Subcutaneous abdominal adipose tissue (tissue), 5 donors: Measurements from ENCODE around the gene MAGI1.

ENCODE experiments used
- H3K27ac ChIP-seq: one replicate; pipeline ENCODE4 v1.7.0; 2013; ENCODE audit warnings: low read depth, mild to moderate bottlenecking, inconsistent platforms, low read length, moderate library complexity
- H3K27me3 ChIP-seq, 5 donors: one replicate each; pipeline ENCODE4 v1.7.0; 2013; ENCODE audit warnings: low read length in 5 of 5, inconsistent platforms in 1 of 5; ENCODE audit not compliant: control insufficient read depth in 5 of 5, insufficient read depth in 4 of 5
- H3K36me3 ChIP-seq, 5 donors: one replicate each; pipeline ENCODE4 v1.7.0; 2013; ENCODE audit warnings: low read length in 5 of 5; ENCODE audit not compliant: control insufficient read depth in 5 of 5, insufficient read depth in 5 of 5
- H3K4me1 ChIP-seq, 5 donors: one replicate each; pipeline ENCODE4 v1.7.0; 2013; ENCODE audit warnings: low read length in 5 of 5, mild to moderate bottlenecking in 3 of 5, moderate library complexity in 1 of 5; ENCODE audit not compliant: control insufficient read depth in 5 of 5, insufficient read depth in 5 of 5
- H3K4me3 ChIP-seq, 5 donors: one replicate each; pipeline ENCODE4 v1.7.0; 2013; ENCODE audit warnings: low read length in 5 of 5, low read depth in 1 of 5
- H3K9ac ChIP-seq, 5 donors: one replicate each; pipeline ENCODE4 v1.7.0; 2013; ENCODE audit warnings: low read length in 5 of 5, mild to moderate bottlenecking in 4 of 5, moderate library complexity in 3 of 5
- H3K9me3 ChIP-seq, 5 donors: one replicate each; pipeline ENCODE4 v1.7.0; 2013; ENCODE audit warnings: low read length in 5 of 5; ENCODE audit not compliant: control insufficient read depth in 5 of 5
- donor health status: healthy.
- donor health status: healthy.
- donor health status: healthy.
- donor health status: healthy.
- donor health status: healthy.

MAGI1 gene

DNA sequence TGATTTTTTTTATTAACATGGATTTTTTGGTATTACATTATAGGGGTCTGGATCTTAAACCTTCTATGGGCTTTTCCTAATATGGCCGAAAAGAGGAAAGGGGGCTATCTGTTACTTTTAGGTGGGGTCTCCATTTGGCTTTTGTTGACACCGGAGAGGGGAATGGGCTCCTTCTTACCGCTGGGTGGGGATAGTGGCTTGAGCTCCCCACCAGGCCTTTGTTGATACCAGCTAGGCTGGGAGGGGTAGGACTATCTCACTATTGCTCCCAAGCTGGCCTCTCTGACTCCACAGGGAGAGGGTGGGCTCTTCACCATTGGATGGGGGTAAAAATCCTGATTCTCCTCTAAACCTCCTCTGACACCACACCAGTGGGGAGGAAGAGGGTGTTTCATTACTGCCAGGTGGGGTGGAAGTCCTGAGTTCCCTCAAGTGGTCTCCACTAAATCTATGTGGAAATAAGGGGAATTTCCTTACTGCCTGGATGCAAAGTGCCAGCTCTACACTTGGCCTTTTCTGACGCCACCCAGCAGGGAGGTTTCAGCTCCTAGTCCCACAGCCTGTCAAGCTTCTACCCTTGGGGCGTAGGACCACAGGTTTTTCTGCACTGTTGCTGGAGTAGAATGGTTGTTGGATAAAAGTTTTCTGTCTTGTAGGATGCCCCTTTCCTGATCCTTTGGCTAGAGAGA, 572.3 kb downstream of the MAGI1 start:
- Histone ChIP-seq H3K9me3 (no peaks in the 10 kb centered on the region), H3K4me3 (no peak overlapping the region), H3K4me1 (no peaks in the 10 kb centered on the region)

DNA sequence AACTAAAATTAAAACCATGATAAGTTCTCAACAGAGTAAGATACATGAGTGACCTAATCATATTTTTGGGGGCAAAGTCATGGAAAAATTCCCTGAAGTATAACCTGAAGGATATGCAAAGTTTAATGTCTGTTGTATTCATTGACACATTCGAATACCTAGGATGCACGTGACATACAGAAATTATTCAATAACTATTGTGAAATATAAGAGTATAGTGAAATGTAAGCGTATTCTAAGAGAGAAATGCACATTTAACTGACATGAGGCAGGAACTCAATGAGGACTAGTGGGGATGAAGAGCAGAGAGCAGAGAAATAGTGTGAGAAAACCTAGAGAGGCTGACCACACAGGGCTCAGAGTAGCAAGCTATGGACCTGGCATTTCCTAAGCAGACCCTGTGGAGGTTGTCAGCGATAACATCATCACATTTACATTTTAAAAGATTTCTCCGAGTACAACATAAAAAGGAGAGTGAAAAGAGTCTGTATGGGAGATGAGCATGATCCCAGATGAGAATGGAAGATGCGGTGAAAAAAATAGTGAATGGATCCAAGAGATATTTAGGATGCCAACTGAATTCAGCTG, 588.8 kb downstream of the MAGI1 start:
- H3K9me3 ChIP-seq: no peaks in the 10 kb centered on the region
- no peak overlapping the region for H3K4me3 ChIP-seq
- H3K27ac ChIP-seq: no peak overlapping the region
- no peak overlapping the region for H3K9ac ChIP-seq
- no peaks in the 10 kb centered on the region for H3K27me3 ChIP-seq
- peaks cover 0 to 5% (median 4%) of the 10 kb centered on the region in 5 donors for H3K36me3 ChIP-seq
- H3K4me1 ChIP-seq: no peaks in the 10 kb centered on the region

More for the DNA sequence above, 572.3 kb downstream of the MAGI1 start:
- Histone ChIP-seq H3K9ac (no peak overlapping the region), H3K36me3 (no peaks in the 10 kb centered on the region), H3K27me3 (no peaks in the 10 kb centered on the region), H3K27ac (no peak overlapping the region)

DNA sequence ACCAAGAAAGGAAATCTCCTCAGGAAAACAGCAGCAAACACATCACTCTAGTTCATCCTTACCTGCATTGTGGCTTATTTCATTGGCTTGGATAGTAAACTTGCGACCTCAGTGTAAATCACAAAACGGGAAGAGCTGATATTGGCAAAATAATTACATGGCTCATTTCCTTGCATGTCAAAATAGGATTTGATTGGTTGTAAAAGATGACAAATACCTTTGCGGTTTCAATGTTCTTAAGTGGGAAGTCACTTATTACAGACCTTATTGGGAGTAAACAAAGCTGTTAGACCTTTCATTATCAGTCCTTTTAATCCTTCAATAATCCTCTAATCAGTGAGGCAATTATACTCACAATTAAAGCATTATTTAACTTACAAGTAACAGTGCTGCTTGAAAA, 590.6 kb downstream of the MAGI1 start:
- no peak overlapping the region for H3K4me3 ChIP-seq
- no peaks in the 10 kb centered on the region for H3K27me3 ChIP-seq
- H3K36me3 ChIP-seq: peaks cover 0 to 5% (median 4%) of the 10 kb centered on the region in 5 donors
- no peaks in the 10 kb centered on the region for H3K9me3 ChIP-seq
- no peak overlapping the region for H3K27ac ChIP-seq
- no peak overlapping the region for H3K9ac ChIP-seq
- no peaks in the 10 kb centered on the region for H3K4me1 ChIP-seq

DNA sequence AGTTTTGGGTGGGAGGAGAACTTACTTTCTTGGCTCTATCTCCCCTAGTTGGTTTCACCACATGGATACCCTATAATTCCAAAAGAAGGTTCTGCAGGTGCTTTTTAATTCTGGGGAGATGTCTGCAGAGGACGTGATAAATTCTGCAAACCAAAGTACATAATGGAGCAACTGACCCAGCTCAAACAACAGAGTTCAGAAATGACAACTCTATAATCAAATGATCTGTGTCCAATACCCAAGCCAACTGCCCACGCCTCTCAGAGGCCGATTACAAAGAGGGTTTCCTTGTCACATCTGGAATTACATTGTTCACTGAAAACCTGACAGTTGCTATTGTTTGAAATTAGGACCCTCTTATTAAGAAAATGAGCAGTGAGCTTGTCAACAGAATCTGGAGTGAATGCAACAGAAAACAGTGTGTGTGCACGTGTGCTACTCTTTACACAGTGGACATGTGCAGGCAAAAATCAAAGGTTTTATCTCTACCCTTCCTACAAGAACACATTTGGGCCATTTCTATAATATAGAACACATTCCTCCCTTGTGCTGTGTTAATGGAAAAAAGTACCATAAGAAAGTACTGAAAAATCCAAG, 593.0 kb downstream of the MAGI1 start:
- no peaks in the 10 kb centered on the region for H3K27me3 ChIP-seq
- H3K27ac ChIP-seq: no peak overlapping the region
- no peaks in the 10 kb centered on the region for H3K4me1 ChIP-seq
- H3K9me3 ChIP-seq: no peaks in the 10 kb centered on the region
- peaks cover 2 to 8% (median 5%) of the 10 kb centered on the region in 5 donors for H3K36me3 ChIP-seq
- H3K4me3 ChIP-seq: no peak overlapping the region
- H3K9ac ChIP-seq: no peak overlapping the region

DNA sequence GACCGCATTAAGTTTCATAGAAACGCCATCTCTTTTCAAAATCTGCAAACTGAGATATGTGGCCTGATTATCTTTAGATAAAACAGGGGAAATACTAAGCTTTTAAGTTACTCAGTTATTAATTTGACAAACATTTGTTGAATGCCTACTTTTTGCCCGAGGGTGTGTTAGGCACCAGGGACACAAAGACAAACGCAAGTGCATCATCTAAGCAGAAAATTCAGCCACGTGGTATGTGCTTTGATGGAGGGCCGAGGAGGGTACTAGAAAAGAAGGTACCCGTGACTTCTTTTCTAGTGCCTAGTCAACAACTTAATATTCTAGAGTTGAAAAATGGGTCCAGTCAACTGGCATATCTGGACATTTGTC, 594.3 kb downstream of the MAGI1 start:
- Histone ChIP-seq H3K36me3 (peaks cover 2 to 8% (median 5%) of the 10 kb centered on the region in 5 donors), H3K4me3 (no peak overlapping the region), H3K4me1 (no peaks in the 10 kb centered on the region), H3K9ac (no peak overlapping the region), H3K27me3 (no peaks in the 10 kb centered on the region), H3K27ac (no peak overlapping the region), H3K9me3 (no peaks in the 10 kb centered on the region)

DNA sequence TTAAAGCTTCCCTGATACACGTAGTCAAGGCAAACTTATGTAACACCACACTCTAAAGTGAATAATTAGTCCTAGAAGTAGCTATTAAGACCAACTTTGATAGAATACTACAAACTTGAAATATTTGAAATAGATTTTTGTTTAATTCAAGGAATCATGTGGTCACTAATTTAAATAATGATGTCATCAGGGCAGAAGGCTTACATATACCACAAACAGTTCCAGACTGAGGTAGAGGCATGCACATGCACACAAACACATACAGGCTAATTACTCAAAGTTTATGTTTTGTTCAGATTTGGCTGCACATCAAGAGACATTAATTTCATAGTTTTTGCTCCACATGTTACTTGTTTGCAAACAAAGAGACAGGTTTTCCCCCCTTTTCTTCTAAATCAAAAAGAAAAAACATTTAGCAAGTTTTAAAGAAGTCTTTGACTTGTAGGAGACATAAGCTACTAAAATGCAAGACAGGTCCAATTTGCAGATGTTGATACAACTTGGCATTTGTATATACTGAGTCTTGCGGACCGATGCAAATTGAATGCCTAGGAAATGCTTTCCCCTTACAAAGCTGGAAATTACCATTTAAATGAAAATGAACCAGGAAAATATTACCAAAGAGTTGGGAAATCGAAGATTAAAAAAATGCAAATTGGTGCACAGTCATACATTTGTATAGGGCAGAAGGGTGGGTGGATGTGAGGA, 594.8 kb downstream of the MAGI1 start:
- Histone ChIP-seq H3K27ac (no peak overlapping the region), H3K9ac (no peak overlapping the region), H3K27me3 (no peaks in the 10 kb centered on the region), H3K36me3 (peaks cover 2 to 11% (median 5%) of the 10 kb centered on the region in 5 donors), H3K4me3 (no peak overlapping the region), H3K4me1 (no peaks in the 10 kb centered on the region), H3K9me3 (no peaks in the 10 kb centered on the region)

DNA sequence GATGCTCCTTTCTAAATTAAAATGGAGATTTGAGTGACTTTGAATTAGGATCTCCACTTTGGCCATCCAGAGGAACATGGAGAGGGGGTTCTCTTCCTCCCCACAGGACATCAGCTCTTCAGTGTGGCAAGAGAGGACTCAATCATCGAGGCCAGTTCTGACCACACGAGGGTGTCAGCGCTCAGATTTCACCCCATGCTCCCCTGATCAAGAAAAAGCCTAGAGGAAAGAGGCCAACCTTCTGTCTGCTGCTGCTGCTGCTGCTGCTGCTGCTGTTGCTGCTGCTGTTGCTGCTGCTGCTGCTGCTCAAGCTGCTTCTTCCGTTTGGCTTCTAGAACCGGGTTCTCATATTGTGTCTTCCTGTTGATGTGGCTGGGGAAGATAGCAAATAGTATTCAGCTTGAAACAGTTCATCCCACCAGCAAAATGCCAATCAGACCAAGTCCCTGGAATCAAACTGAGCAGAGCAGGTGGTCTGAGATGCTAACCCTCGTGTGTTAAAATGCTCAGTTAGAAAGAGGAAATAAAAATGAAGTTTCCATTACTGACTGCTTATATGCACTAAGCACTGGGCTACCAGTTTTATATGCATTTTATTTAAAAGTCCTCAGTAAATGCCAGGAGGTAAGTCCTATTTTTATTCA, 599.0 kb downstream of the MAGI1 start:
- H3K9ac ChIP-seq: no peak overlapping the region
- H3K9me3 ChIP-seq: no peaks in the 10 kb centered on the region
- H3K27ac ChIP-seq: no peak overlapping the region
- H3K36me3 ChIP-seq: peaks cover 5 to 28% (median 15%) of the 10 kb centered on the region in 5 donors
- H3K4me3 ChIP-seq: no peak overlapping the region
- H3K27me3 ChIP-seq: no peaks in the 10 kb centered on the region
- H3K4me1 ChIP-seq: no peaks in the 10 kb centered on the region

DNA sequence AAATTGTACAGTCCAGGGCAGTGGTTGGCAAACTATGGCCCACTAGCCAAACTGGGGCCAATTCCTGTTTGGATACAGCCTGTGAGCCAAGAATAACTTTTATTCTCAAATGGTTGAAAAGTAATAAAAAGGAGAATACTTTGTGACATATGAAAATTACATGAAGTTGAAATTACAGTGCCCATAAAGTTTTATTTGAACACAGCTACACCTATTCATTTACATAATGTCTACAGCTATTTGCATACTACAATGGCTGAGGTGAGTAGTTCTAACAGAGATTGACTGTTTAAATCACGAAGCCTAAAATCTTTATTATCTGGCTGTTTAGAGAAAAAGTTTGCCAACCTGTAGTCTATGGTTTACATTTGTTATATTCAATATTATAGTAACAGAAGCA, 600.1 kb downstream of the MAGI1 start:
- H3K27me3 ChIP-seq: no peaks in the 10 kb centered on the region
- H3K36me3 ChIP-seq: peaks cover 11 to 36% (median 18%) of the 10 kb centered on the region in 5 donors
- H3K27ac ChIP-seq: no peak overlapping the region
- no peak overlapping the region for H3K4me3 ChIP-seq
- H3K9me3 ChIP-seq: no peaks in the 10 kb centered on the region
- H3K9ac ChIP-seq: no peak overlapping the region
- peaks cover 0 to 4% (median 0%) of the 10 kb centered on the region in 5 donors for H3K4me1 ChIP-seq

DNA sequence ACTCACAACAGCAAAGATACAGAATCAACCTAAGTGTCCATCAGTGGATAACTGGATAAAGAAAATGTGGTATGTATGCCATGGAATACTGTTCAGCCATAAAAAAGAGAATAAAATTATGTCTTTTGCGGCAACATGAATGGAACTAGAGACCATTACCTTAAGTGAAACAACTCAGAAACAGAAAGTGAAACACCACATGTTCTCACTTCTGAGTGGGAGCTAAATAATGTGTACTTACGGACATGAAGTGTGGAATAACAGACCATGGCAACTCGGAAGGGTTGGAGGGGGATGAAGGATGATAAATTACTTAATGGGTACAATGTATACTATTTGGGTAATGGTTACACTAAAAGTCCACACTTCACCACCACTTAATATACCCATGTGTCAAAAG, 600.6 kb downstream of the MAGI1 start:
- Histone ChIP-seq H3K36me3 (peaks cover 11 to 36% (median 18%) of the 10 kb centered on the region in 5 donors), H3K27me3 (no peaks in the 10 kb centered on the region), H3K9ac (no peak overlapping the region), H3K27ac (no peak overlapping the region), H3K4me3 (no peak overlapping the region), H3K4me1 (peaks cover 0 to 7% (median 0%) of the 10 kb centered on the region in 5 donors), H3K9me3 (no peaks in the 10 kb centered on the region)
